ENCODE measurements around the gene STOM.

Gene STOM

GRCh38 chr9:121328876-121329681 lies 41.0 kb downstream of the STOM start:
- no peak overlapping the region for H2AFZ ChIP-seq (ENCODE audit: low read depth, low read length)
- TF ChIP-seq EZH2 (IDR thresholded peaks at IDR 0.05; ENCODE audit: borderline replicate concordance, low read depth, low read length, severe bottlenecking) (no peak), CTCF (IDR thresholded peaks at IDR 0.05; ENCODE audit: borderline replicate concordance, extremely low read depth, low read length, poor library complexity, severe bottlenecking) (no peak)
- no peaks in the 10 kb centered on the region for H4K20me1 ChIP-seq (ENCODE audit: insufficient read depth, low read length)
- H3K9ac ChIP-seq (ENCODE audit: low read depth, low read length), result no peak overlapping the region
- no peak overlapping the region for H3K4me3 ChIP-seq (ENCODE audit: low read depth in 1 of 2, low read length in 2 of 2)
- no peak overlapping the region for H3K4me2 ChIP-seq (ENCODE audit: insufficient read depth, low read length)
- no peaks in the 10 kb centered on the region for H3K9me3 ChIP-seq (ENCODE audit: insufficient read depth, low read length, severe bottlenecking)
- H3K27me3 ChIP-seq (ENCODE audit: insufficient read depth, low read length, poor library complexity), result peaks cover 2% of the 10 kb centered on the region
- ATAC-seq (ENCODE audit: insufficient read depth, low read depth) (no peak), DNase-seq (no peak)
- no peak overlapping the region for H3K27ac ChIP-seq (ENCODE audit: low read length)
- H3K79me2 ChIP-seq (ENCODE audit: insufficient read depth, low read length), result no peaks in the 10 kb centered on the region
- H3K4me1 ChIP-seq (ENCODE audit: insufficient read depth, low read length), result no peaks in the 10 kb centered on the region
- no peaks in the 10 kb centered on the region for H3K36me3 ChIP-seq (ENCODE audit: insufficient read depth, low read length)

DNA sequence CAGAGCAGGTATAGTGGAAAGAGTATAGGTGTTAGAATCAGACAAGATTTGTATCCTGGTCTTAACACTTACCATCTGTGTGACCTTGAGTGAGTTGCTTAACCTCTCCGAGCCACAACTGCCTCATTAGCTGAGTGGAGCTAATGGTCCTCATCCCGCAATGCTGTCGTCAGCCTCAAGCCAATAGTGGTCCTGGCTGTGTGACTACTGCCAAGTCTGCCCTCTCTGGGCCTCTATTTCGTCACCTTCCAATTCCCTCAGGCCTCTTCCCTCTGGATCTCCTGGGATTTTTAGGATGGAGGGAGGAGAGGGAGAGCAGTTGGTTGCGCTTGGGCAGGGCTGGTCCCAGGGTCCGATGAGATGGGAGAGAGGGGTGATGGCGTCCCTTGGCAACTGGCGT lies 41.6 kb downstream of the STOM start:
- no peak overlapping the region for H3K27ac ChIP-seq (ENCODE audit: low read length)
- H3K4me2 ChIP-seq (ENCODE audit: insufficient read depth, low read length), result no peak overlapping the region
- H3K4me3 ChIP-seq (ENCODE audit: low read depth in 1 of 2, low read length in 2 of 2), result no peak overlapping the region
- H4K20me1 ChIP-seq (ENCODE audit: insufficient read depth, low read length), result no peaks in the 10 kb centered on the region
- H3K4me1 ChIP-seq (ENCODE audit: insufficient read depth, low read length), result no peaks in the 10 kb centered on the region
- no peaks in the 10 kb centered on the region for H3K36me3 ChIP-seq (ENCODE audit: insufficient read depth, low read length)
- DNase-seq, result no peak
- no peaks in the 10 kb centered on the region for H3K79me2 ChIP-seq (ENCODE audit: insufficient read depth, low read length)
- ATAC-seq (ENCODE audit: insufficient read depth, low read depth), result no peak
- no peak overlapping the region for H2AFZ ChIP-seq (ENCODE audit: low read depth, low read length)
- TF ChIP-seq EZH2 (IDR thresholded peaks at IDR 0.05; ENCODE audit: borderline replicate concordance, low read depth, low read length, severe bottlenecking), result no peak
- TF ChIP-seq CTCF (IDR thresholded peaks at IDR 0.05; ENCODE audit: borderline replicate concordance, extremely low read depth, low read length, poor library complexity, severe bottlenecking), result no peak
- H3K9ac ChIP-seq (ENCODE audit: low read depth, low read length), result no peak overlapping the region
- H3K9me3 ChIP-seq (ENCODE audit: insufficient read depth, low read length, severe bottlenecking), result no peaks in the 10 kb centered on the region
- H3K27me3 ChIP-seq (ENCODE audit: insufficient read depth, low read length, poor library complexity), result peaks cover 2% of the 10 kb centered on the region

DNA sequence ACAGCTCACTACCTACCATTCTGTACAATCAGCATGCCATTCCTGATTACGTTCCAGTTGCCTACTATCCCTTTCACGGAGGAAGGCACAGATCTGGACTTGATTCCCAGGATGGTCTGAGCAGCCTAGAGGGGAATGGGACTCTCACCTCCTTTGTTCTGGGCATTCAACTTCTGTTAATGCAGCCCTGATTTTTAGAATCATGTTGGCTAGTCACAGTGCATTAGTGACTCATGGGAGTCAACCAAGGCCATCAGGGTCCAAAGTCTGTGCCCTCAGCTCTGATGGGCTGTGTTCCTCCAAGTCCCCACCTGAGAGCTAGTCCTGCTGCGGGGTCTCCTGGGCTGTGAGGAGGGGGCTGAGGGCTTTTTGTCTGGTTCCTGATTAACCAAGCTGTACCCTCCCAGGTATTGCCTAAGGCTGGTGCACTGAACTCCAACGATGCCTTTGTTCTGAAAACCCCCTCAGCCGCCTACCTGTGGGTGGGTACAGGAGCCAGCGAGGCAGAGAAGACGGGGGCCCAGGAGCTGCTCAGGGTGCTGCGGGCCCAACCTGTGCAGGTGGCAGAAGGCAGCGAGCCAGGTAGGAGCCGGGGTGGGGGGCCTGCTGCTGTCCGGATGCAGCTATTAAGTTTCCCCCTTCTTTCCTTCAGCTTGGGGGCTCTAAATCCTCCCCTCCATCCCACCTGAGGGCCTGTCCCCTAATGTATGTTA lies 43.0 kb downstream of the STOM start:
- no peak overlapping the region for H3K4me3 ChIP-seq (ENCODE audit: low read depth in 1 of 2, low read length in 2 of 2)
- ATAC-seq (ENCODE audit: insufficient read depth, low read depth), result no peak

More for the DNA sequence above, 43.0 kb downstream of the STOM start:
- no peaks in the 10 kb centered on the region for H3K79me2 ChIP-seq (ENCODE audit: insufficient read depth, low read length)
- no peaks in the 10 kb centered on the region for H3K9me3 ChIP-seq (ENCODE audit: insufficient read depth, low read length, severe bottlenecking)
- H3K27ac ChIP-seq (ENCODE audit: low read length), result no peak overlapping the region
- peaks cover 2% of the 10 kb centered on the region for H3K27me3 ChIP-seq (ENCODE audit: insufficient read depth, low read length, poor library complexity)
- H3K36me3 ChIP-seq (ENCODE audit: insufficient read depth, low read length), result no peaks in the 10 kb centered on the region
- no peaks in the 10 kb centered on the region for H3K4me1 ChIP-seq (ENCODE audit: insufficient read depth, low read length)
- H3K4me2 ChIP-seq (ENCODE audit: insufficient read depth, low read length), result no peak overlapping the region
- H3K9ac ChIP-seq (ENCODE audit: low read depth, low read length), result no peak overlapping the region
- no peak for DNase-seq
- no peak overlapping the region for H2AFZ ChIP-seq (ENCODE audit: low read depth, low read length)
- TF ChIP-seq CTCF (IDR thresholded peaks at IDR 0.05; ENCODE audit: borderline replicate concordance, extremely low read depth, low read length, poor library complexity, severe bottlenecking), result no peak
- no peak for TF ChIP-seq EZH2 (IDR thresholded peaks at IDR 0.05; ENCODE audit: borderline replicate concordance, low read depth, low read length, severe bottlenecking)
- no peaks in the 10 kb centered on the region for H4K20me1 ChIP-seq (ENCODE audit: insufficient read depth, low read length)
